ENCODE data around the gene CHSY1.

Gene CHSY1

GRCh38 chr15:101203607-101204189, 48.1 kb downstream of the CHSY1 start:
- Histone ChIP-seq H3K27me3 (no peaks in the 10 kb centered on the region), H3K9me3 (no peaks in the 10 kb centered on the region), H3K4me3 (ENCODE audit: low read depth in 1 of 2, low read length in 1 of 2) (no peak overlapping the region), H3K4me1 (ENCODE audit: control insufficient read depth in 1 of 2, insufficient read depth in 1 of 2, low read depth in 1 of 2, low read length in 1 of 2) (peaks cover 90 to 97% of the 10 kb centered on the region in 2 experiments), H3K36me3 (no peaks in the 10 kb centered on the region), H3K27ac (peak overlapping the region; percentile 74)
- TF ChIP-seq CTCF (IDR thresholded peaks at IDR 0.05): no peak

DNA sequence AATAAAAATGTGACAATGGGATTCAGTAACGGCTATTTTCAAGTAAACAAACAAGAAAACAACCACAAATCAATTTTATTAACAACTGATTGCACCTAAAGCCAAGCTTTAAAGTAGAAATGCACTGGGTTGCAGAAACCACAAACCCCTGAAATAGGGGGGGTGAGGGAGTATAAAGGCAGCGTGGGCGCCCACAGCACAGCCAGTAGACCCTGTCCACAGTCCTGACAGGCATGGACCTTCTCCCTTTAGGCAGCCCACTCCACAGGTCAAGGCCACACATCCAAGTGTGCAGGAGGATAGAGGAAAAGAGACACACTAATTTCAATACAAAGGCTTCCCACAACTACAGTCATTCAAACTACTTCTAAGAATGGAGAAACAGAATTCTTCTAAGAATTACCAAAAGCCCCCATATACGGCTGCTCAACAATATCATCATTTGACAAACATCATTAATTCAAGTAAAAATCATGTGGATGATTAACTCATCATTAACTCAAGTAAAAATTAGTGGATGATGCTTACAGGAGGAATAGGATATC, 48.7 kb downstream of the CHSY1 start:
- no peak for TF ChIP-seq CTCF (IDR thresholded peaks at IDR 0.05)
- Histone ChIP-seq H3K27ac (peak overlapping the region; percentile 74), H3K9me3 (no peaks in the 10 kb centered on the region), H3K36me3 (no peaks in the 10 kb centered on the region), H3K4me3 (ENCODE audit: low read depth in 1 of 2, low read length in 1 of 2) (no peak overlapping the region), H3K4me1 (ENCODE audit: control insufficient read depth in 1 of 2, insufficient read depth in 1 of 2, low read depth in 1 of 2, low read length in 1 of 2) (peaks cover 88 to 94% of the 10 kb centered on the region in 2 experiments), H3K27me3 (no peaks in the 10 kb centered on the region)

DNA sequence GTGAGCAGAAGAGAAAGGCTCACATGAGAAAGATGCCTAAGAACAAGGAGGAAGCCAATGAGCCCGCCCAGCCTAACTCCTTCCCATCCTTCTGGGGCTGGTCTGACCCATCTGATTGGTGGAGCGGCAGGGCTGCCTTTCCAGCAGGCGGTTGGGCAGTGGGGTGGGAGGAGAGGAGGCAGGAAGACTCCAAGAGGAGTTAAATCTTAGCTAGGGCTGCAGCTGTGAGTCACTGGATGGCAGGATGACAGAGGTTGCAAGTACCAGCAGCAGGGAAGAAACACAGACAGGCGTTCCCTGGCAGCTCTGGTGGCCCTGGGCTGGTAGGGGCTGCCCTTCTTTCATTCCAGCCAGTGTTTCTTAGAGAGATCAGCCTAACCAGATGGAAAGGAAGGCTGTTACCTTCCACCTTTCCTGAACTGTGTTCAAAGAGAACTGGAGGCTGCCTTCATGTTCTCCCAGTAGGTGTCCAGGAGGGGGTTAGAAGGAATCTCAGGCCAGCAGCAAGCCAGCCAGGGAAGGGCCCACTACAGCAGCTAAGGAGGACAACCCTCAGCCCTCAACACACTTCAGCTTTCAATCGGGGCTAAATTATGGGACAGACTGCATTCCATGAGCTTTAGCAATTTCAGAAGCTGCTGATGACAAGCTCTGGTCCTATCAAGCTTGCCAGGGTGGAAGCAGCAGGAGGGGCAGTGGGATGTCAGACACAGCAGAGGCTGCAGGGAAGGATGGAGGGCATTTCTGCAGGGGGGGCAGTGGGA, 50.3 kb downstream of the CHSY1 start:
- Histone ChIP-seq H3K36me3 (no peaks in the 10 kb centered on the region), H3K4me3 (ENCODE audit: low read depth in 1 of 2, low read length in 1 of 2) (no peak overlapping the region), H3K27ac (peak overlapping the region; percentile 84), H3K4me1 (ENCODE audit: control insufficient read depth in 1 of 2, insufficient read depth in 1 of 2, low read depth in 1 of 2, low read length in 1 of 2) (peaks cover 78 to 83% of the 10 kb centered on the region in 2 experiments), H3K27me3 (no peaks in the 10 kb centered on the region), H3K9me3 (no peaks in the 10 kb centered on the region)
- no peak for TF ChIP-seq CTCF (IDR thresholded peaks at IDR 0.05)

- H3K36me3 ChIP-seq: no peaks in the 10 kb centered on the region
- no peak for TF ChIP-seq CTCF (IDR thresholded peaks at IDR 0.05)
- peaks cover 64 to 75% of the 10 kb centered on the region in 2 experiments for H3K4me1 ChIP-seq (ENCODE audit: control insufficient read depth in 1 of 2, insufficient read depth in 1 of 2, low read depth in 1 of 2, low read length in 1 of 2)
- peak overlapping the region; percentile 84 for H3K27ac ChIP-seq
- H3K27me3 ChIP-seq: no peaks in the 10 kb centered on the region
- no peaks in the 10 kb centered on the region for H3K9me3 ChIP-seq
- no peak overlapping the region for H3K4me3 ChIP-seq (ENCODE audit: low read depth in 1 of 2, low read length in 1 of 2)
These were observed 51.7 kb downstream of the CHSY1 start for GRCh38 chr15:101200181-101200580.

DNA sequence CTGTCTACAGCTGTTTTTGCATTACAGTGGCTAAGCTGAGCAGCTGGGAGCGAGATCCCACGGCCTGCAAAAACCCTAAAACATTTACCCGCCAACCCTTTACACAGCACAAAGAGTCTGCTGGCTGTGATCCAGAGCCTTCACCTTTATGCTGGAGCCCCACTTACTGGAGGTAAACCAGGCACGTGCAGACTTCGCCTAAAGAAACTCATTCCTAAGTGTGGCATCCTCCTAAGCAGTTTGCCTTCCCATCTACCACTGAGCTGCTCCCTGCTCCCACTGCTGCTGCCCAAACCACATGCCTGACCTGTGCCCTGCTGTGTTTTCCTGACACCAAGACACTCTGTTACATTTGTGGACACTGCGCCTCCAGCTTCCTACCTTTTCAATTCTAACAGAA, 53.0 kb downstream of the CHSY1 start:
- no peak for TF ChIP-seq CTCF (IDR thresholded peaks at IDR 0.05)
- H3K4me3 ChIP-seq (ENCODE audit: low read depth in 1 of 2, low read length in 1 of 2): no peak overlapping the region
- H3K4me1 ChIP-seq (ENCODE audit: control insufficient read depth in 1 of 2, insufficient read depth in 1 of 2, low read depth in 1 of 2, low read length in 1 of 2): peaks cover 64 to 72% of the 10 kb centered on the region in 2 experiments

More for the DNA sequence above, 53.0 kb downstream of the CHSY1 start:
- H3K36me3 ChIP-seq: no peaks in the 10 kb centered on the region
- no peaks in the 10 kb centered on the region for H3K27me3 ChIP-seq
- no peaks in the 10 kb centered on the region for H3K9me3 ChIP-seq
- peak overlapping the region; percentile 84 for H3K27ac ChIP-seq

All from neutrophil (primary cell).